ENCODE data around the gene NCOA7.
"Not testable (repeated sequence)": the region's sequence is repeated elsewhere in the genome, so short reads cannot be mapped to it uniquely, and the experiment has no call there.

Gene NCOA7

GRCh38 chr6:125951323-125951722 lies 160.6 kb downstream of the NCOA7 start:
- DNase-seq, result no peak

- peak; percentile 83 for DNase-seq
Measured at GRCh38 chr6:125952764-125953501, 162.2 kb downstream of the NCOA7 start.

- DNase-seq, result peak; percentile 25
Measured at GRCh38 chr6:125953502-125953875, 162.7 kb downstream of the NCOA7 start.

GRCh38 chr6:125954735-125955339 lies 164.1 kb downstream of the NCOA7 start:
- DNase-seq, result peak; percentile 64

GRCh38 chr6:125955973-125956372 lies 165.2 kb downstream of the NCOA7 start:
- no peak for DNase-seq

GRCh38 chr6:125956506-125957390 lies 166.0 kb downstream of the NCOA7 start, which contains the start of gene HINT3:
HINT3 (plus strand) TSS chr6:125956770; CDS start chr6:125956978, 208 bp downstream.
- DNase-seq, result peak; percentile 99

GRCh38 chr6:125957391-125957693 lies 166.6 kb downstream of the NCOA7 start:
- DNase-seq, result no peak

GRCh38 chr6:125957845-125958244 lies 167.1 kb downstream of the NCOA7 start:
- peak; percentile 79 for DNase-seq

- no peak for DNase-seq
Measured at GRCh38 chr6:125959041-125959440, 168.3 kb downstream of the NCOA7 start.

- DNase-seq, result no peak
Measured at GRCh38 chr6:125961117-125961516, 170.4 kb downstream of the NCOA7 start.

- DNase-seq, result no peak
Measured at GRCh38 chr6:125962900-125963497, 172.2 kb downstream of the NCOA7 start.

- no peak for DNase-seq
Measured at GRCh38 chr6:125963817-125964216, 173.1 kb downstream of the NCOA7 start.

GRCh38 chr6:125966569-125966968 lies 175.8 kb downstream of the NCOA7 start:
- no peak for DNase-seq

- DNase-seq, result no peak
Measured at GRCh38 chr6:125968493-125968892, 177.7 kb downstream of the NCOA7 start.

- DNase-seq, result no peak
Measured at GRCh38 chr6:125970760-125971159, 180.0 kb downstream of the NCOA7 start.

- not testable (repeated sequence) for DNase-seq
Measured at GRCh38 chr6:125972478-125972877, 181.7 kb downstream of the NCOA7 start.

- peak; percentile 90 for DNase-seq
Measured at GRCh38 chr6:125974214-125974866, 183.6 kb downstream of the NCOA7 start.

GRCh38 chr6:125979101-125979500 lies 188.3 kb downstream of the NCOA7 start:
- DNase-seq, result no peak
